Vagina (tissue), 2 donors: ENCODE results near the gene CCDC177. TPM values are rescaled to one million over a fixed set of nuclear protein-coding genes. Genes with fewer than 3 reads are reported as not detected.
A peak's percentile ranks its signal among the peaks of the same experiment; 100 is the strongest.

ENCODE experiments used
- DNase-seq, 2 donors: peaks; one replicate each; pipeline ENCODE4 v3.0.0-alpha.2; 2017; ENCODE audit errors: extremely low spot score in 2 of 2
- H3K27ac ChIP-seq: fragments of 200-600 bp; sonication (generic); one replicate; pipeline ENCODE4 v1.5.1; 2019
- H3K27me3 ChIP-seq: fragments of 200-600 bp; sonication (generic); one replicate; pipeline ENCODE4 v1.5.1; 2019
- H3K36me3 ChIP-seq, 2 donors: fragments of 200-600 bp; sonication (generic); one replicate each; pipeline ENCODE4 v1.5.1; 2017 to 2019
- H3K4me1 ChIP-seq: fragments of 200-600 bp; sonication (generic); one replicate; pipeline ENCODE4 v1.5.1; 2019
- H3K4me3 ChIP-seq, 2 donors: fragments of 200-600 bp; sonication (generic); 1 replicate in 1 of 2; 2 replicates in 1 of 2; pipeline ENCODE4 v1.5.1; 2016 to 2019
- H3K9me3 ChIP-seq: fragments of 200-600 bp; sonication (generic); one replicate; pipeline ENCODE4 v1.5.1; 2019
- POLR2A ChIP-seq, 2 donors: fragments of 450-650 bp; IDR thresholded peaks; one replicate each; pipeline ENCODE4 v1.6.1; 2017; ENCODE audit warnings: antibody characterized with exemption in 2 of 2, mild to moderate bottlenecking in 2 of 2, moderate library complexity in 2 of 2
- POLR2AphosphoS5 ChIP-seq, 2 donors: sonication (generic); formaldehyde crosslinking; IDR thresholded peaks; one replicate each; pipeline ENCODE4 v1.9.0; 2017; ENCODE audit warnings: antibody characterized with exemption in 2 of 2, mild to moderate bottlenecking in 2 of 2, low read depth in 1 of 2; ENCODE audit not compliant: insufficient read depth in 1 of 2
- intact Hi-C: fragments of 100-400 bp; cut with DNase I; formaldehyde crosslinking; loops from one replicate; pipeline ENCODE4 v1.15.1; 2023
- total RNA-seq: library from RNA; depleted of rRNA; stranded (reverse); fragments of >200 nt; gene quantifications from one replicate; pipeline ENCODE4 v1.2.3, GENCODE V29; 2016
- TF ChIP-seq, protein P1 (sequence below), 3 experiments: fragments of 450-650 bp in 2 of 3; fragments of 200-600 bp in 1 of 3; sonication (generic) in 1 of 3; IDR thresholded peaks; one replicate each; pipeline ENCODE4 v1.5.1; 2017 to 2019; ENCODE audit warnings: antibody characterized with exemption in 3 of 3, mild to moderate bottlenecking in 2 of 3, moderate library complexity in 2 of 3

The CCDC177 gene
- total RNA-seq, 1 donor from 2014 or later = not detected

DNA sequence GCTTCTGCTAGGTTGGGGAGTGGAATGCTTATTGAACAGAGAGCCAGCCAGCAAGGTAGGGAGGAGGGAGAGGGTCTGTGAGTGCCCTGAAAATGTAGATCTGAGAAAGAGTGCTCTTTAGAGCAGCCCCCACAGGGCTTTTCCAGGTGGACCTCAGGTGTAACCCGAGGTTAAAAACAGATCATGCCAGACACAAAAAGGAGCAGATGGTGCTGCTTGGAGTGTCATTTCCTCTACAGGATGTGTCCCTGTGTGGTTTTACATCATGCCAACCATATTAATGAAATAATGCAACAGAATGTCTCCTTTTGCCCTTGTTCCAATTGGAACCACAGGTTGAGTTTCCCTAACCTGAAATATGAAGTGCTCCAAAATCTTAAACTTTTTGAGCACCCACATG lies 43.1 kb upstream of the CCDC177 start:
- Histone ChIP-seq H3K27me3 (no peaks in the 10 kb centered on the region), H3K4me1 (peaks cover 93% of the 10 kb centered on the region), H3K27ac (no peak overlapping the region), H3K9me3 (no peaks in the 10 kb centered on the region), H3K4me3 (no peak overlapping the region), H3K36me3 (no peaks in the 10 kb centered on the region)
- no peak for DNase-seq
- intact Hi-C loops = no loop called here
- no peak for TF ChIP-seq POLR2A (IDR thresholded peaks at IDR 0.05)
- TF ChIP-seq, protein P1, sequence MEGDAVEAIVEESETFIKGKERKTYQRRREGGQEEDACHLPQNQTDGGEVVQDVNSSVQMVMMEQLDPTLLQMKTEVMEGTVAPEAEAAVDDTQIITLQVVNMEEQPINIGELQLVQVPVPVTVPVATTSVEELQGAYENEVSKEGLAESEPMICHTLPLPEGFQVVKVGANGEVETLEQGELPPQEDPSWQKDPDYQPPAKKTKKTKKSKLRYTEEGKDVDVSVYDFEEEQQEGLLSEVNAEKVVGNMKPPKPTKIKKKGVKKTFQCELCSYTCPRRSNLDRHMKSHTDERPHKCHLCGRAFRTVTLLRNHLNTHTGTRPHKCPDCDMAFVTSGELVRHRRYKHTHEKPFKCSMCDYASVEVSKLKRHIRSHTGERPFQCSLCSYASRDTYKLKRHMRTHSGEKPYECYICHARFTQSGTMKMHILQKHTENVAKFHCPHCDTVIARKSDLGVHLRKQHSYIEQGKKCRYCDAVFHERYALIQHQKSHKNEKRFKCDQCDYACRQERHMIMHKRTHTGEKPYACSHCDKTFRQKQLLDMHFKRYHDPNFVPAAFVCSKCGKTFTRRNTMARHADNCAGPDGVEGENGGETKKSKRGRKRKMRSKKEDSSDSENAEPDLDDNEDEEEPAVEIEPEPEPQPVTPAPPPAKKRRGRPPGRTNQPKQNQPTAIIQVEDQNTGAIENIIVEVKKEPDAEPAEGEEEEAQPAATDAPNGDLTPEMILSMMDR (IDR thresholded peaks at IDR 0.05) = no peak
- TF ChIP-seq POLR2AphosphoS5 (IDR thresholded peaks at IDR 0.05; ENCODE audit: insufficient read depth in 1 of 2, low read depth in 1 of 2) = no peak

DNA sequence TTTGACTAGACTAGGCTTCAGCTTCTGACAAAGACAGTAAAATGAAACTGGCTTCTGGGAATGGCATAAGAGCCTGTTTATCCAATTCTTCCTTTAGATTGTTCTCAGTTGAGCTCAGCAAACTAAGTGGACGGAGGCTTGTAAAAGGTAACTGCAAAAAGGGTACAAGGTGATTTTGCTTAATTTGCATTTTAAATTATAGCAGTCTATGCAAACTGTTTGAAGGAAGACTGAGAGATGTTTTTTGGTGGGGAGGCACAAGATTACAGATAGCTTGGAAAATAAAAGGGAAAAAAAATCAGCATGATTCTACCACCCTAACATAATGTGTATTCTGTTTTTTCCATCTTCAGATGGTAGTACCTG lies 41.7 kb upstream of the CCDC177 start:
- intact Hi-C loops = no loop called here
- peaks cover 88% of the 10 kb centered on the region for H3K4me1 ChIP-seq
- H3K9me3 ChIP-seq = no peaks in the 10 kb centered on the region
- no peak for DNase-seq
- TF ChIP-seq, protein P1 (IDR thresholded peaks at IDR 0.05) = no peak
- TF ChIP-seq POLR2AphosphoS5 (IDR thresholded peaks at IDR 0.05; ENCODE audit: insufficient read depth in 1 of 2, low read depth in 1 of 2) (no peak), POLR2A (IDR thresholded peaks at IDR 0.05) (no peak)
- no peaks in the 10 kb centered on the region for H3K36me3 ChIP-seq
- no peaks in the 10 kb centered on the region for H3K27me3 ChIP-seq
- peak overlapping the region; percentile 75 for H3K27ac ChIP-seq
- H3K4me3 ChIP-seq = peak overlapping the region in 1 of 2 donors; percentile 17

DNA sequence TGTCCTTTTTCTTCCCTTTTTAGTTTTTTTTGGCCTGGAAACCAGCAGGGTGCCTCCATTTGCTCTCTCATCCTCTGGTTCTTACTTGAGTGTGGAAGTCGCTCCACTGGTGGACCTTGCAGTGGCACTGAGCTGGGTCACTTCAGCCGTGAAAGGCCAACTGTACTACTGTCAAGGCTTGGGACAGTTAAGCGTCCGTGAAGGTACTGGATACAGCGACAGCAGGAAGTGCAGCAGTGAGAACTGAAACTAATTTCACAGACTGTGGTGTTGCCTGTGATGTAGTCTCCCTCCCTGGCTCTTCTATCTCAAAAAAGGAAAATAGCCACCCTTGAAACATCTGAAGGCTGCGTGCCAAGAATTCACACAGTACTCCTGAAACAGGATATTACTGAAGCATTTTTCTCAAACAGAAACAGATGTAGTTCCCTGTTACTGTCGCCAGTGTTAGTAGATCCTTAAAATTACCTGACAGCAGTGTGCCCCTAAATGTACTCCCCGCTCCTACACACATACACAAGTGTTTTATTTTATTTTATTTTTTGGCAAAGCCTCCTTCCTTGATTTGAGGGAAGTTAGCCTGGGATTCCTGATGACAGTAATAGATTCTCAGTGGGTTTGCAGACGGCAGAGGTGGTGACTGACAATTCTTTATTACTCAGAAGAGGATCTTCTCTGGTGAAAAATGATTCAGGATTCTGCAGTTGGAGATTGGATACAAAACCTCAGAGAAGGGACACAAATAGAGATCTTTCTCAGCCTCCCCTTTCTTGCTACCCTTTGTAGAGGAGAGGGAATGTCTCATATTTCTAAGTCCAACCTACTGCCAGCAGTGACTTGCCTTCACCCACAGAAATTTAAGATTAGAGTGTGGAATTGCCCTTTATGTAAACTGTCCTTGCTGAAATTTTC lies 41.1 kb upstream of the CCDC177 start:
- TF ChIP-seq POLR2A (IDR thresholded peaks at IDR 0.05) (no peak), POLR2AphosphoS5 (IDR thresholded peaks at IDR 0.05; ENCODE audit: insufficient read depth in 1 of 2, low read depth in 1 of 2) (peak in 1 of 2 donors; percentile 37)
- TF ChIP-seq, protein P1 (IDR thresholded peaks at IDR 0.05) = no peak
- H3K4me3 ChIP-seq = peak overlapping the region; percentile 17
- no peak for DNase-seq
- H3K9me3 ChIP-seq = no peaks in the 10 kb centered on the region
- no peaks in the 10 kb centered on the region for H3K27me3 ChIP-seq
- peaks cover 86% of the 10 kb centered on the region for H3K4me1 ChIP-seq
- intact Hi-C loops = no loop called here
- H3K36me3 ChIP-seq = no peaks in the 10 kb centered on the region
- H3K27ac ChIP-seq = peak overlapping the region; percentile 75

DNA sequence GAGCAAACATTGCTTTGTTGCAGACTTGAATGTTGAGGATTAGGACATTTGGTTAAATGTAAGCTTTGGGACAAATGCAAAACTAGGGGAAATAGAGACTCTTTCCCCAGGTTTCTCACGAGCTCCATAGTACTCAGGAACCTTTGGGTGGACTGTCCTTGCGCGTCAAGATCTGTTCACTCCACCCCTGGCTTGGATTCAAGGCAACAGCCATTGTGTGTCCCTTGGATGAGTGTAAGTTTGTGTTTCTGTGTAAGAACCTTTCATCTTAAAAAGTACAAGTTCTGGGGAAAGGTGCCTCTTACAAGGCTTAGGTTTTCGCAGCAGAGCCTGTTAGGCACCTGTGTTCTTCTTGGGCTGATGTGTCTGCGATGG lies 40.4 kb upstream of the CCDC177 start:
- DNase-seq = no peak
- peak overlapping the region; percentile 17 for H3K4me3 ChIP-seq
- intact Hi-C loops = no loop called here

More for the DNA sequence above, 40.4 kb upstream of the CCDC177 start:
- no peaks in the 10 kb centered on the region for H3K9me3 ChIP-seq
- TF ChIP-seq, protein P1 (IDR thresholded peaks at IDR 0.05) = no peak
- no peak for TF ChIP-seq POLR2AphosphoS5 (IDR thresholded peaks at IDR 0.05; ENCODE audit: insufficient read depth in 1 of 2, low read depth in 1 of 2)
- TF ChIP-seq POLR2A (IDR thresholded peaks at IDR 0.05) = no peak
- peaks cover 86% of the 10 kb centered on the region for H3K4me1 ChIP-seq
- peak overlapping the region; percentile 75 for H3K27ac ChIP-seq
- H3K36me3 ChIP-seq = no peaks in the 10 kb centered on the region
- H3K27me3 ChIP-seq = no peaks in the 10 kb centered on the region
